Activated CD8-positive, alpha-beta memory T cell treated with anti-CD3 and anti-CD28 coated beads for 1 hour (primary cell): ENCODE results near the gene TWIST2.

Source experiments
- DNase-seq, 2 donors: peaks; one replicate each; pipeline ENCODE4 v3.0.0-alpha.2; 2020; ENCODE audit warnings: low read depth in 1 of 2; ENCODE audit errors: extremely low read depth in 1 of 2

The TWIST2 gene

DNA sequence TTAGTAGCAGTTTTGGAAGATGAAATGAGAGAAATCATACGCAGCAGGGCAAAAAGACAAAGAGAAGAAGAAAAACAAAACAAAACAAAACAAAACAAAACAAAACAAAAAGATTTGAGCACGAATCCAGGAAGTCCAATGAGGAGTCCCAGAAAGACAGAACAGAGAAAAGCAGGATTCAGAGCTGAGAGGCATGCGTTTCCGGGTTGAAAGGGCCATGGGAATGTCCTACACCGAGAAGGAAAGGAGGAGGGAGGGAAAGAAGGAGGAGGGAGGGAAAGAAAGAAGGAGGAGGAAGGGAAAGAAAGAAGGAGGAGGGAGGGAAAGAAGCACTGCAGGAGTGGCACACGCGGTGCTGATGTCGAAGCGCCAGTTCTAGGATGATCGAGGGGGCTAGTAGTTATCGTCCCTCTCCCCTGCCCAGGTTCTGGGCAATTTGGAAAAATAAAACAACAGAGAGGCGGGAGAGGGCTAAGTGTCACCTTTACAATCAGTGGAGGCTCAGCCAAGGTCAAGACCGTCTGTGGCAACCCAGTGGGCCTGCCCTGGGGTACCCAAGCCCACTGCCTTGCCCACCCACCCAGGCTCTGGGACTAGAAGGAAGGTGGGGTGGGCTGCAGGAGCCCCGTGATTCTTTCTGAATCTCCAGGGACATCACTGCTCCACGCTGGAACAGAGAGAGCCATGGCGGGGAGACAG is 68.4 kb downstream of the TWIST2 start:
- DNase-seq, result no peak

DNA sequence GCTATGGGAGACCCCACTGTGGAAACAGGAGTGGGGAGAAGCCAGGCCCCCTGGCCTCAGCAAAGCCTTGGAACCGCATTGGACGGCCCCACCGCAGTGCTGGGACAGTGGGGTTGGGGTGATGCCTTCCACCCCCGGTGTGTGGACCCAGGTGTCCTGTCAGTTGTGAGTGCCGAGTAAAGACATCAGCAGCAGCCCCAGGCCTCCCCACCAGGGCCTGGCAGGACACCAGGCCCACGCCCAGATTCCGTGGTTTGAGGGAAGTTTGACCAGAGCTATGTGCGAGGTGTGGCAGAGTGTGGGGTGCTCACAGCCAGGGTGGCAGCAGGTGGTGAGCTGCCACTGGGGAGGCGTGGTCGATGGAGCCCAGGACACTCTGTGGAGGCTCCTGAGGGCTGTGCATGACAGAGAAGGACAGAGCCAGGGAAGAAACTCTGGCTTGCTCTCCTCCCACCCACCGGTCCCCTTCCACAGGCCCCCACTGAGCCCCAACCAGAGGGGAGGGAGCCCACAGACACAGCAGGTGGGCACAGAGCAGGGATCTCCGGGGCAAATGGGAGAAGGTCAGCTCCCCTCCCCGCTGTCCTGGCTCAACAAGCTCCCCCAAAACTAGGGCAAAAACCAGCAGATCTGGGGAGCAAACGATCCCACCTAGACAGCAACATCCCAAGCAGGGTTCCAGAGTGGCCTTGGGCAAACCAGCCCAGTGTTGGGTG is 69.1 kb downstream of the TWIST2 start:
- DNase-seq, result no peak

DNA sequence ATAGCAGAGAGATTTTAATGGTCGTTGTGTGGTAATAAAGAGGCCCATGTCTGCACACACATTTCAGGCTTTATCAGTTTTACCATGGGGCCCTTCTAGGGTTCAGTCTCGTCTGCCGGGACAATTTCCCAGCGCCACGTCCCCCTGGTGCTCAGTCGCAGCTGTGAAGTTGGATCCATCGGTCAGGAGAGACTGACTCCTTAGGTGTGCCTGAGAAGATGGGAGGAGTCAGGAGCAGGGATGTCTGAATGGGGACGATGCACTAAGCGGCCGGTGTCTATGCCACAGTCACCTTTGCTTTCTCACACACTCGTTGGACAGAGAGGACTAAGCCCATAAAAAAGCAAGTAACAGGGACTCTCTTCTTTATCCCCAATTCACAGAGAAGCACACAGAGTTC is 71.4 kb downstream of the TWIST2 start:
- DNase-seq, result no peak

DNA sequence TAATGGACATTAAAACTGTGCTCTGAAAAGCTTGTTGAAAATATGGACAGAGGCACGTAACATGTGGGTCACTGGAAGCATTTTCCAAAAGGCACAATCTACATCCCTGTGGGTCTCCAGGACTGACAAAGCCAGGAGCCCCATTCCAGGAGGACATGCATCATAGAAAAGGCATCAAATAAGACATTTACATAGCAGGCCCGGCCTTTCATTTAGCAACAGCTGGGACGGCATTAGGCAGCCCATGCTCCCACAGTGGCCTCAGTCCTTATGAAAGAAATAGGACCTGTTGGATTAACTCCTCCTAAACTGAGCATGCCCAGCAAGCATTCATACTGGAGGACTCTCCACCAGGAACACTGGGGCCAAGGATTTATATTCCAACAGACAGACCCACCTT is 72.2 kb downstream of the TWIST2 start:
- no peak for DNase-seq

DNA sequence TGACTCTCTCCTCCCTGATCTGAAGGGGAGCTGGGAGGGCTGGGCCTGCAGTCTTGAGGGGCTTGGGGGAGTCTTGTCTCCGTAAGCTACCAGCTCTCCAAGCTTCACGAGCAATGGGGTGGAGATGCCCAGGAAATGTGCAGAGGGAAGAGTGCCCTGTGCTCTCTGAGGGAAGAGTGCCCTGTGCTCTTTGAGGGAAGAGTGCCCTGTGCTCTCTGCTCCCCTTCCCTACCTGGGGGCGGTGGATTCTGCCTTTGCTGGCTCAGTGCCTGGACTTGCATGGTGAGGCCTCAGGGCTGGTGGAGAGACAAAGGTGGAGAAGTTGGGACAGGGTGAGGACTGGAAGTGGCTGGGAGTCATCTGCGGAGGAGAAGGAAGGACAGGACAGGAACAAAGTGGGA is 72.7 kb downstream of the TWIST2 start:
- DNase-seq, result no peak

DNA sequence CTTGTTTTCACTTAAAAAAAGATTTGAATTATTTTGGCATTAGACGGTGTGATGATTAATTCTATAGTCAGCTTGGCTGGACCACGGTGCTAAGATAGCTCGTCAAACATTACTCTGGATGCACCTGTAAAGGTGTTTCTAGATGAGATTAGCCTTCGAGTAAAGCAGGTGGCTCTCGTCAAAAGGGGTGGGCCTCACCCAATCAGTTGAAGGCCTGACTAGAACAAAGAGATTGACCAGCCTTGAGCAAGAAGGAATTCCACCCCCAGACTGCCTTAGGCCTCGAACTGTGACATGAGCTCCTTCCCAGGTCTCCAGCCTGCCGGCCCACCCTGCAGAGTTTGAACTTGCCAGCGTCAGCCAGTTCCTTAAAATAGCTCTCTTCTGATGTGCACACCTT is 73.4 kb downstream of the TWIST2 start:
- no peak for DNase-seq

DNA sequence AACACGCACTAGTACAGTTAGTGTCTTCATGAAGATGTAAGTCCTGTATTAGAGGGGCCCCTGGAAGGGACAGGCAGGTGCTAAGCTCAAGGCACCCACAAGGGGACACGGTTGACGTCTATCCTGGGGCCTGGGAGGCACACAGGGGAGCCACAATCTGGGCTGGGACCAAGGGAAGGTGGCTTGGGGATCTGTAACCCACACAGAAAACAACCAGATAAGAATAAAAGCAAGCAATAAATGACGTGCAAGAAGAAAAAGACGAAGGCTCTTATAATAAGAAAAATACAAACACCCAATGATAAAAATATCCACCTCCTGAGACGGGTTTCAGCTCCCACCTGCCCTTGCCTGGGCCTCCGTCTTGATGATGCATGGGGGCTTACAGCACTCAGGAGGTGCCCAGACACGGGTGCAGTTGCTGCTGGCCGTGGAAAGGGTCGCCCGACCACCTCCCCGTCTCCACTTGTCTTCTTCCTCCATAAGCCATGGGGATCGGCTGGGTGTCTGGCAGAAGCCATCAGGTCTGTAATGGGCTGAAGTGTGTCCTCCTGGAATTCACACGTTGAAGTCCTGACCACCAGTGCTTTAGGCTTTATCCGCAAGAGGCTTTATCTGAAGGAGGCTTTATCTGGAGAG is 73.9 kb downstream of the TWIST2 start:
- no peak for DNase-seq

DNA sequence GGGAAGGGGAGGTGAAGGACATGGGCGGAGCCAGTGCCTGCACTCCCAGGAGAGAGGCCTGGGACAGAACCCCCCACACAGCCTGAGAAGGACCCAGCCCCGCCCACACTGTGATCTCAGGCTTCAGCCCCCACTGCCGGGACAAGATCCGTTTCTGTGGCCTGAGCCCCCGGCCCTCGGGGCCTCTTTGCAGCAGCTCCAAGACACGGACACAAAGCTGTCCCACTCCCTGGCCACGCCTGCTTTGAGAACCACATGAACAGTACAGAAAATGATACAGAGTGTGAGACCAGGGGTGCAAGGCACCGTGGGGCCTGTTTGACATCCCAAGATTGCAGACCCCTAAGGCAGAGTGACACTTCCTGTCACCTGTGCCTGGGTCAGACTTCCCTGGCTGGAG is 74.5 kb downstream of the TWIST2 start:
- no peak for DNase-seq

DNA sequence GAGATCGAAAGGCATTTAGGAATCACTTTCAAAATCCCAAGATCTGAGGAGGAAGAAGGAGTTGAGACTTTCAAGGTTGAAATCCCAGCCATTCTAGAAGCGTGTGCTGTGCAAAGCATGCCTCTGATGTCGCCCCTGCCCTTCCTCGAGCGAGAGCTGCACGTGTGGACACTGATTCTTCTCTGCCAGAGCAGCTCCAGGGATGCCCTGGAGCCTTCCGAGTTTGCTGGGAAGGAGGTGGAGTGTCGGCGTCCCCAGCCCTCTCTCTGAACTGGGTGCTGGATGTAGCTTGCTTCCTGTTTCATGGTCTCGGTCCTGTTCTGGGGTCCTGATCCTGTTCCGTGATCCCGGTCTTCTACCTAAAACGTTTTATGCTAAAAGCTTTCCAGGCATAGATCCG is 76.1 kb downstream of the TWIST2 start:
- DNase-seq, result no peak

DNA sequence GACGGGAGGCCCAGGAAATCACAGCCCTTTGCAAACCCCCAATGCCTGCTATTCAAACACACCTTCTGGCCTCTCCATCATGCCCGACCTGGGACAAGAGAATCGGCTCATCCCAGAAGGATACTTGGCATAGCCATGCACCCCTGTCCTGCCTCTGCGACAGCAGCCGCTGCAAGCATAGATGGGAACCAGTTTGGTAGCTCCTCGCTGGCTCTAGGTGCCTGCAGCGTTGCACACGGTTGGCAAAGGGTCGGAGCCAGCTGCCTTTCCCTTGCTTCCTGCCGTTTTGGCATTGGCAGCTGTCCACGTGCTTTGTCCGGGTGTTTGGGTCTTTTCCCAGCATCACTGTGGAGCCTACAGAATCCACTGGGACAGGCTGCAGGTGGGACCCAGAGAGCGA is 76.9 kb downstream of the TWIST2 start:
- no peak for DNase-seq

DNA sequence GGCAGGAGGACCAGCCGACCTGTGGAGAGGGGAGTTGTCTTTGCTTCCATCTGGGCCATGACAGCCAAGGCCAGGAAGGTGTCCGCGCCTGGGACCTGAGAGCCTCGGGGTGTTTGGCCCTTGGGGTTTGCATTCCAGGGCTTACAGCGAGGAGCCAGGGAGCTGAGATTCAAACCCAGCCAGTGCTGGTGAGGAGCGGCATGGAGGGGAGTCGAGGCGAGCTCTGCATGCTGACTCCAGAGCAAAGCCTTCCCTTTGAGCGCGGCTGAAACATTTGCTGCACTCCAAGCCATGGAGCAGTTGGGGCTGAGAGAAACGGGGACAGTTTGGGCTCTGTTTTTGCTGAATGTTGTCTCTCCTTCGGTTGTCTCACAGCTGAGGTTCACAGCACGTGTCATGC is 77.4 kb downstream of the TWIST2 start:
- no peak for DNase-seq

DNA sequence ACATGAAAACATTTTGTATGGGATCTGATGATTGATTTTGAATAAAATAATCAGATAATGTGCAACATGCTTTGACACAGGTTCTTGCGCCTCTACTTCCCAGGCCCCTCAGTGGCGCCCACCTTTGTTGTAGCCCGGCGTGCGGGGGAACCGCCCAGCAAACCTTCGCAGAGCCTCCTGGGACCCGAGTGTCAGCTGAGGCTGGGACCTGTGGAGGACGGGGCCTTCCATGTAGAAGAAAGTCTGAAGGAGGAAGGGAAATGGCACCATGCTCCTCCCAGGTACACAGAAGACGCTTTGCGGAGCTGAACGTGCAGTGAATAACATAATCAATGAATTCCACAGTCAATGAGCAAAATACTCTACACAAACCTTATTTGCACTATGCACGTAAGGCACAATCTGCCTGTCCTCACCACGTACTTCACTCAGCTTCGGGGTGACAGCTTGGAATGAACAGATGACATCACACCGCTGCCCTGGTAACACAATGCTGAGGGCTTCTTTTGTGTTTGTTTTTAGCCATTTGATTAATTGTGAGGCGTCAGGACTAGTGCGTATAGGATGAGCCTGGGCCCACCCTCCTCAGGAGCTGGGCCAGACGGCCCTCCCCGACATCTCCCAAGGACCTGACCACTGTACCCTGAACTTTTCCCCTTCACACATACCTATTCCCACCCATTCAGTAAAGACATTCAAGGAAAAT is 78.1 kb downstream of the TWIST2 start:
- DNase-seq, result no peak

DNA sequence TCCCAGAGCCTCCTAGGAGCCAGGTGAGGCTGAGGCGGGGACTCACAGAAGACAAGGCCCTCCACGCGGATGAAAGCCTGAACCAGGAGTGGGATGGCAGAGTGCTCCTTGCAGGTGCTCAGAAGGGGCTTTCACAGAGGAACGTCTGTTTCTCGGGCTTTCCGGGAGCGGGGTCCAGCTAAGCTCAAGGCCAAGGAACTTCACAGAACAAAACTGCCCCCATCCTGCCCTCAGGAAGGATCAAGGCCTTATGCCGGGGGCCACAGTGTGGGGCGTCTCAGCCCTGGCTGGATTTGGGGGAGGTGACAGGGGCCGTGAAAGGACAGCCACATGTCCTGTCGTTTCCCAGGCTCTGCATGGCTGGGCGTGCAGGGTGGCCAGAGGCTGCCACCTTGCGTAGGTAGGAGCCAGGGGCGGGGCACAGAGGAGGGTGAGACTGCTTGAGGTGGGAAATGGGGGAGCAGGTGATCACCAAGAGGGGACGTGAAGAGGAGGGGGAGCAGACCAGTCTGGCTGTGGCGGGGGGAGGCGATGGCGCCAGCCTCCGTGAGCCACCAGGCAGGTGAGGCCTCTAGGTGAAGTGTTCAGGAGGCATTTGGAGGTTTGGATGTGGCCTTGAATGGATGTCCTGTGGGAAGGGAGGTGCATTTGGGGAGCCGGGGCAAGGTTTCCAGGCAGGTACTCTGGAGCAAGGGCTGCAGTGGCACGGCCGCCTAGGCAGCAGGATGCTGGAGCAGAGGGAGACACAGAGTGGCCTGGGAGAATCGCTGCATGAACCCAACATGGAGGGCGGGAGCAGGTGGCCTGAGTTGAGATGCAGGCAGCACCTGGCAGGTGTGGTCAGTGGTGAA is 79.1 kb downstream of the TWIST2 start:
- no peak for DNase-seq

DNA sequence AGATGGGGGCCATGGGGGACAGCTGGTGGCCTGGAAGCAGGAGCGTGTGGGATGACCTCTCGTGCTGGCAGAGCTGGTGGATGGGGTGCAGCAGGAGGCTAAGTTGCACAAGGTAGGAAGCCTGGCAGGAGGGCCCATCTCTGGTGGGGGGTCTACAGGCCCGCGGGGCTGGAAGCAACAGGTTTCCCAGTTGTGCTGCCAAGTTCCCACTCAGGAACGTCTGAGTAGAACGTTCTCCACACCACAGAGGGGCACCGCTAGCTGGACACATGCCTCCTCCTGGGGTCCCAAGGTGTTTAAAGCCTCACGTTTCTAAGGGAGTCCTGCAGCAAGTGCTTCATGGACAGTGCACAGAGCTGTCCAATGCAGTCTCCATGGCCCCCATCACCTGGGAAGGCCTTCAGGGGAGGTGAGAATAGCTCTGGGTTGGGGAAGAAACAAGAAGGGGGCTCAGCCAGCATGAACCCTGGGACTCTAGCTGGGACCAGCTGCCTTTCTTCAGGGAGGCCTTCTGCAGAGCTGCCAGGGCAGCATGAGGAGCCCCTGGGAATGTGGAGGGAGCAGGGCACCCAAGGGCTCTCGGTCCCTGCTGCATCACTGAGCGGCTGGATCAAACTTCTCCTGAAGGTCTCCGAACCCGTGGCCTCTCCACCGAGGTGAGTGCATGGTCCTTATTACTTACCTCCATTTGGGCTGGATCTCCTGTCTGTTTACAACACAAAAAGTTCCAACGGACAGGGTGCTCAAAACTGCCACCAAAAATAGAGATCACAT is 80.0 kb downstream of the TWIST2 start:
- DNase-seq, result no peak

DNA sequence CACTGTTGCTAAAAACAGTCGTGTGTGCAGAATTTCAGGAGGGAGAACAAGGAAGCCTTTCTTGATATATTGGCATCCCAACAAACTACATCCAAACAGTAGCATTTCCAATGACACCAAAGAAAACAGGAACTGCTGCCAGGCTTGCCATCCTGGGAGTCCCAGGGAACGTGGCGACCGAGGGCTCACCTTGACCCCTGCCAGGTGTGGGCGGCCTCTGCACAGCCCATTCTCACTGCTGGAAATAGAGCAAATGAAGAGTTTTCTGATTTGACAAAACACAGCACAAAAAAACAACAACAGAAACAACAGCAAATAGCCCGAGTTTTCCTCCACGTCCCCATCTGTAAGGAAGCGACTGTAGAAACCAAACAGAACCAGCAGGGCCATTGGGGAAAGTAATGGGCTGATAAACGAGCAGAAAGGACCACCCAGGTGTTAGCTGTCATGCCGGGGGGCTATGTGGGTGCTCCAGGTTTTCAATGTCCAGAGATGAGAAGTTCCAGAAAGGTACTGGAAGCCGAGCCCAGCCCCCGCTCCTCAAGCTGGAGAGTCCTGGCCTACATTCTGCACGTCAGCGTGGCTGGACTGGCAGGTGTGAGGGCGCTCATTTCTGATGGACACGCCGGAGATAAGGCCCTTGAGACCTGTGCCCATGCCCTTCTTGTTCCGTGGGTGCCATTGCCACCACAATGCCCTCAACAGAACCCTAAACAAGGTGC is 80.8 kb downstream of the TWIST2 start:
- DNase-seq, result no peak

DNA sequence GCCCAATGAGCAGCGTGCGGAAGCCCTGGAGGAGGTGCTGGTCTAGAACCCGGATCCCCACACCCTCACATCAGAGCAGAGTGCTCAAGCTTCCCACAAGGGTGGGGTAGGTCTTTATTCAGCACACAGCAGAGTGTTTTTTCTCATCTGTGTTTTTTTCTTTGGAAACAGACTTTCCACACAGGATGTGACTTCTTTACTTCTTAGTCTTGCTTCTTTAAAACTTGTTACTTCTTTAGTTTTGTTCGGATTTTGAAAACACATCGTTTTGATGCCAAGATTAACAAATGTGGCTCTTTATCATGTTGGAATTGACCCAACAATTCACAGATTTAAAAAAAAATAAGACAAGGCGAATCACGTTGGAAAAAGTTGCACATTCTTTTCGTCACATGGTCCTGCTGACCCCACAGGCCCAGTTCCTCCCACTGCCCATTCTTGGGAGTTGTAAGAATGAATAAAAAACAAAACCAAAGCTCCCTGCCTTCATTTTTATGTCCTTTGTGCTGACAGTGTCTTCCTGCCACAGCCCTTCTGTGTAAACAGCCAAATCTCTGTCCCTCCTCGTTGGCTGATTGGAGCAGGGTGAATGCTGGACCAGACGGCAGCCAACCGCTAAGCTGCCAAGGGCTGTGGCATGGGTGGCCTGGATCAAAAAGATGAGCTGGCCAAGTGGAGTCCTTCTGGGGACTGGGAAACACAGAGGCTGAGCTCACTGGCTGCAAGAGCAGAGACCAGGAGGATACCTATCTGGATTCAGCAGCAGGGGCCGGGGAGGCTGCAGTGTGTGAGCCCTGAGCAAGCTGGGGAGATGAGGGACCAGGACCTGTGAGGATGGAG is 81.6 kb downstream of the TWIST2 start:
- no peak for DNase-seq

DNA sequence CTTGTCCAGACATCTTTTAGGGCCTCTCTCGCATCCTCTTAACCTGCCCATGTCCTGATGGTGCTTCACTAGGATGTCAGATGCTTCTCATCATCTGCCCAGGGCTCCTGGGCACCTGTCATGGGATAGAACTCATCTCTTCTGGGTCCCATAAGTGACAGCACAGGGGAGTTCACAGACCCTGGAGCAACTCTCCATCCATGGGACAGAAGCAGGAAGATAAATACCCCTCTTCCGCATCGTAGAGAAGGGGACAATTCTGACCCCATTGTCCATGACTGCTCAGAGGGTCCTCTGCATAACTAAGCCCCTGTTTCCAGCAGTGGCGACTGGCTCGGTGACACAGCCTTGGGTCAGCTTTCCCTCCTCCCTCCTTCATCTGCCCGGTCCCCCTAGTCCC is 82.3 kb downstream of the TWIST2 start:
- DNase-seq, result no peak
